Lower leg skin (tissue), 3 donors: ENCODE data around the gene GPRIN3.

ENCODE experiments used
- POLR2A ChIP-seq, 2 donors: fragments of 450-650 bp; IDR thresholded peaks; one replicate each; pipeline ENCODE4 v1.6.1; 2016 to 2017; ENCODE audit warnings: antibody characterized with exemption in 2 of 2, mild to moderate bottlenecking in 1 of 2, moderate library complexity in 1 of 2
- TF ChIP-seq, protein P1 (sequence below), 3 donors: fragments of 450-650 bp; IDR thresholded peaks; one replicate each; pipeline ENCODE4 v1.5.1; 2016; ENCODE audit warnings: antibody characterized with exemption in 3 of 3, mild to moderate bottlenecking in 3 of 3, moderate library complexity in 2 of 3

DNA sequence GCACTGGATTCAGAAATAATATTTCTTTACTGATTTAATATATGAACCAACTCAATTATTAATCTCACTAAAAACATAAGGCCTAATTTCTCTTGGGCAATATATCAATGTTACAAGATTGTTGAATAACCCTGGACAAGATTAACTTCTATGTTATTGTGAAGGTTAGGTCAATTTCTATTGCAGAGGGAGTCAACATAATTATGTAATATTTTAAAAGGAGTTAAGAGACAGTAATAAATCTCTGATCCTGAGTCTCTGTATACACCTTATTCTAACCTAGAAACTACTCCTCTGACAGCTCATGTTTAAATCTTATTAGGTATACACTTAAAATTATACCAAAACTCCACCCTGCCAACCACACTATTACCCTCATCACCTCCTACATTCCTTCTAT lies 15.1 kb upstream of the GPRIN3 start:
- no peak for TF ChIP-seq POLR2A (IDR thresholded peaks at IDR 0.05)
- TF ChIP-seq, protein P1, sequence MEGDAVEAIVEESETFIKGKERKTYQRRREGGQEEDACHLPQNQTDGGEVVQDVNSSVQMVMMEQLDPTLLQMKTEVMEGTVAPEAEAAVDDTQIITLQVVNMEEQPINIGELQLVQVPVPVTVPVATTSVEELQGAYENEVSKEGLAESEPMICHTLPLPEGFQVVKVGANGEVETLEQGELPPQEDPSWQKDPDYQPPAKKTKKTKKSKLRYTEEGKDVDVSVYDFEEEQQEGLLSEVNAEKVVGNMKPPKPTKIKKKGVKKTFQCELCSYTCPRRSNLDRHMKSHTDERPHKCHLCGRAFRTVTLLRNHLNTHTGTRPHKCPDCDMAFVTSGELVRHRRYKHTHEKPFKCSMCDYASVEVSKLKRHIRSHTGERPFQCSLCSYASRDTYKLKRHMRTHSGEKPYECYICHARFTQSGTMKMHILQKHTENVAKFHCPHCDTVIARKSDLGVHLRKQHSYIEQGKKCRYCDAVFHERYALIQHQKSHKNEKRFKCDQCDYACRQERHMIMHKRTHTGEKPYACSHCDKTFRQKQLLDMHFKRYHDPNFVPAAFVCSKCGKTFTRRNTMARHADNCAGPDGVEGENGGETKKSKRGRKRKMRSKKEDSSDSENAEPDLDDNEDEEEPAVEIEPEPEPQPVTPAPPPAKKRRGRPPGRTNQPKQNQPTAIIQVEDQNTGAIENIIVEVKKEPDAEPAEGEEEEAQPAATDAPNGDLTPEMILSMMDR (IDR thresholded peaks at IDR 0.05) = no peak
